Prostate gland (tissue), 2 donors: Measurements from ENCODE around the gene EVA1A.

Experiments used
- POLR2A ChIP-seq: fragments of 450-650 bp; IDR thresholded peaks from one replicate; pipeline ENCODE4 v1.6.1; 2016; ENCODE audit warnings: antibody characterized with exemption, mild to moderate bottlenecking
- POLR2AphosphoS5 ChIP-seq: sonication (generic); formaldehyde crosslinking; IDR thresholded peaks from one replicate; pipeline ENCODE4 v1.6.1; 2017; ENCODE audit warnings: antibody characterized with exemption
- TF ChIP-seq, protein P1 (sequence below), 4 experiments: fragments of 200-600 bp in 2 of 4; fragments of 450-650 bp in 2 of 4; sonication (generic) in 2 of 4; IDR thresholded peaks; 1 replicate in 3 of 4; 2 replicates in 1 of 4; pipeline ENCODE4 v1.5.1; 2016 to 2019; ENCODE audit warnings: antibody characterized with exemption in 4 of 4, mild to moderate bottlenecking in 2 of 4, moderate library complexity in 2 of 4

DNA sequence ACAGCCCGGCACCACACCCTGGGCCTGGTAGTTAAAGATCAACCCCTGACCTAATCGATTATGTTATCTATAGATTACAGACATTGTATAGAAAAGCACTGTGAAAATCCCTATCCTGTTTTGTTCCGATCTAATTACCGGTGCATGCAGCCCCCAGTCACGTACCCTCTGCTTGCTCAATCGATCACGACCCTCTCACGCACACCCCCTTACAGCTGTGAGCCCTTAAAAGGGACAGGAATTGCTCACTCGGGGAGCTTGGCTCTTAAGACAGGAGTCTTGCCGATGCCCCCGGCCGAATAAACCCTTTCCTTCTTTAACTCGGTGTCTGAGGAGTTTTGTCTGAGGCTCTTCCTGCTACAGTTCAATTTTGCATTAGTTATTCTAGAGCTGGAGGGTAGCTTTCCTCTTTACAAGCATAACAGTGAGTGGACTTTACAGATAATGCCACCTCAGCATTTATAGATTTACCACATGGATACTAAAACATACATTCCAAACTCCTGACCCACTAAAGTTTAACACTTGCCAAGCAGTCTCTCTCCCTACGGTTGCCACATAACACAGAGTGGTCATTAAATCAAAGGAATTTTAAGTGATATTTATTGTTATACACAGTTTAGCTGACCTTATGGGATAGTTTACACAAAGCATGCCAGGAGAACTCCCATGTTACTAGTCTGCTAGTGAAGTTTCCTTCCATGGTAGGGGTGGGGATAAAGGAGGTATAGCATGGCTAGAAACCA lies 101.0 kb downstream of the EVA1A start:
- no peak for TF ChIP-seq POLR2A
- TF ChIP-seq, protein P1, sequence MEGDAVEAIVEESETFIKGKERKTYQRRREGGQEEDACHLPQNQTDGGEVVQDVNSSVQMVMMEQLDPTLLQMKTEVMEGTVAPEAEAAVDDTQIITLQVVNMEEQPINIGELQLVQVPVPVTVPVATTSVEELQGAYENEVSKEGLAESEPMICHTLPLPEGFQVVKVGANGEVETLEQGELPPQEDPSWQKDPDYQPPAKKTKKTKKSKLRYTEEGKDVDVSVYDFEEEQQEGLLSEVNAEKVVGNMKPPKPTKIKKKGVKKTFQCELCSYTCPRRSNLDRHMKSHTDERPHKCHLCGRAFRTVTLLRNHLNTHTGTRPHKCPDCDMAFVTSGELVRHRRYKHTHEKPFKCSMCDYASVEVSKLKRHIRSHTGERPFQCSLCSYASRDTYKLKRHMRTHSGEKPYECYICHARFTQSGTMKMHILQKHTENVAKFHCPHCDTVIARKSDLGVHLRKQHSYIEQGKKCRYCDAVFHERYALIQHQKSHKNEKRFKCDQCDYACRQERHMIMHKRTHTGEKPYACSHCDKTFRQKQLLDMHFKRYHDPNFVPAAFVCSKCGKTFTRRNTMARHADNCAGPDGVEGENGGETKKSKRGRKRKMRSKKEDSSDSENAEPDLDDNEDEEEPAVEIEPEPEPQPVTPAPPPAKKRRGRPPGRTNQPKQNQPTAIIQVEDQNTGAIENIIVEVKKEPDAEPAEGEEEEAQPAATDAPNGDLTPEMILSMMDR (IDR thresholded peaks at IDR 0.05) = no peak
- no peak for TF ChIP-seq POLR2AphosphoS5
